ENCODE measurements around the gene SLC44A5.

- no peak for TF ChIP-seq TAF1 (IDR thresholded peaks at IDR 0.05; ENCODE audit: borderline replicate concordance, low read depth, low read length)
- no peak for TF ChIP-seq POLR2A (IDR thresholded peaks at IDR 0.05; ENCODE audit: low read depth, low read length)
- TF ChIP-seq POLR2AphosphoS5 (IDR thresholded peaks at IDR 0.05; ENCODE audit: low read depth, low read length) = no peak
Measured at GRCh38 chr1:75174031-75174760, 436.7 kb downstream of the SLC44A5 start.
